ENCODE data around the gene CYFIP2.

CYFIP2 gene

DNA sequence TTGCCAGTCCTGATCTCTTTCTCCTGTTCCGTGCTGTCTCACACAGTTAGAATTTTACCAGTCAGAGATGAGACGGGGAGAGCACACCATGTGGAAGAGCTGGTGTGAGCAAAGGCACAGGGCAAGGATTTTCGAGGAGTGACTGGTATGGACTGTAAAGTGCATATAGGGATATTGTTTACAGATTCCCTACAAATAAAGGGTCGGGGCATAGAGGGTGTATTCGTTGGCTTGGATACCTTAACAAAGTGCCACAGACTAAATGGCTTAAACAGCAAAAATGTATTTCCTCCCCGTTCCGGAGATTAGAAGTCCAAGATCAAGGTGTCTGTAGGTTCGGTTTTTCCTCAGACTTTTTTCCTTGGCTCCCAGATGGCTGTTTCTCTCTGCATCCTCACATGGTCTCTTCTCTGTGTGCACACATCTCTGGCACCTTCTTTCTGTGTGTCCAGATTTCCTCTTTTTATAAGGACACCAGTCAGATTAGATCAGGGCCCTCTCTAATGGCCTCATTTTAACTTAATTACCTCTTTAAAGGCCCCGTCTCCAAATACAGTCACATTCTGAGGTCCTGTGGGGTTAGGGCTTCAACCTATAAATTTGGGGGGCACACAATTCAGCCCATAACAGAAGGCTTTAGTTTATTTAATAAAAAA, 23.4 kb downstream of the CYFIP2 start:
- no peak for DNase-seq

DNA sequence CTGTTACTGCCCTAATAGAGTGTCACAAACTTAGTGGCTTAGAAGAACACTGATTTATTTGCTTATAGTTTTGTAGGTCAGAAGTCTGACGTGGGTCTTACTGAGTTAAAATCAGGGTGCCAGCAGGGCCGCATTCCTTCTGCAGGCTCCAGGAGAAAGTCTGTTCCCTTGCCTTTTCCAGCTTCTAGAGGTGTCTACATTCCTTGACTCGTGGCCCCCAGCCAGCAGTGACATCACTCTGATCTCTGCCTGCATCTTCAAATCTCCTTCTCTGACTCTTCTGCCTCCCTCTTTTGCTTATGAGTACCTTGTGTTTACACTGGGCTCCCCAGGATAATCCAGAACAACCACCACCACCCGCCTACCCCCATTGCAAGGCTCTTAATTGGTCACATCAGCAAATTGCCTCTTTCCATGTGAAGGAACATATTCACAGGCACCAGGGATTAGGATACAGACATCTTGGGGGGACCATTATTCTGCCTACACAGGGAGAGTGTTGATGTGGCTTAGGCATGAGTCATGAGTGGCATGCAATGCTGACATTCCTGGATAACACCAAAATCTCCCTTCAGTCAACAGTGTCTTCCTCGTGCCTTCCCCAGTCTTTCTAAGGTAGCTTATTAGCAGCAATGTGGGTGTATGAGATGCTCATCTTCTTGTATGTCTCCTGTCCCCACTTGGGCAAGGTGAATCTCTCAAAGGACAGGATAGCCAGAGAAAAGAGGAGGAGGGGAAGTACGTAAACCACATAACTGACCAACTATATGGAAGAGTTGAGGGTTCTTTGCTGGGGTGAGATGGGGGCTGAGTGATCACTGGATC, 24.4 kb downstream of the CYFIP2 start:
- DNase-seq, result no peak

DNA sequence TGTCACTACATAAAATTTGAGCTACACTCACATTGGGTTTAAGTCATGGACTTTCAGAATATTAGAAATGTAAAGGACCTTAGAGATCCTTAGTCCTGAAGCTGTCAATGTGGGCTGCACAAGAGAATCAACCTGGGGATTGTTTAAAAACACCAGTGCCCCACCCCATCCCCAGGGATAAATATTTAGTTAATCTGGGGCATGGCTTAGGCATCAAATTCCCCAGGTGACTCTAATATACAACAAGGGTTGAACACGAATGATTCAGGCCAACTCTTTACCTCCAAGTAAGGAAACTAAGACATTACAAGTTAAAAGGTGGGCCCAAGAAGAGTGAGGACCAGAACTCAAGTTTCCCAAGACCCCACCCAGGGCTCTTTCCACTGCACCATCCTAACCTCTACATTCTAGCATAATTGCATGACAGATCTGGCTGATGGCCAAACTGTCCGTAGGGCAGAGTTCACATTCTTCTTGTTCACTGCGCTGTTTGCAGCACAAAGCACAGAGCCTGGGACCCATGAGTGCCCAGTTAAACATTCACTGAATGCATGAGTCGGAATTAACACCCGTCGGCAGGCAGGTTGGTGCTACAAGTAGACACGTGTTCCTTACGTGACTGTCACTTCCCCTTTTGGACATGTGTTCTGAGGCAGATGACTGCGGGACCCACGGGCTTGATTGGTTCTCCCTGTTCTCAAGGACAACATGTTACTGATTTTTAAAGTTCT, 25.2 kb downstream of the CYFIP2 start:
- no peak for DNase-seq

DNA sequence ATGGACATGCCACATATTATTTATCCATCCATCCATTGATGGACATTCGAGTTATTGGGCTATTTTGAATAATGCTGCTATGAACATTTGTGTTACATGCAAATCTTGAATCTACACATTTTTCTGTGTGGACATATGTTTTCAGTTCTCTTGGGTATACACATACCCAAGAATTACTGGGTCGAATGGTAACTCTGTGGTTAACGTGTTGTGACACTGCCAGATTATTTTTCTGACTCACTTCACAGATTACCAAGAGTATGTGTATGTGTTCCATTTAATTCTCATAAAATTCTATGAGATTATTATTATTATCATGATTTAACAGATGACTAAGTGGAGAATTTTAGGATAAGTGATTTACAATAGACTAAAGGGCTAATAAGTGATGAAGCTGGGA, 26.7 kb downstream of the CYFIP2 start:
- DNase-seq, result no peak

DNA sequence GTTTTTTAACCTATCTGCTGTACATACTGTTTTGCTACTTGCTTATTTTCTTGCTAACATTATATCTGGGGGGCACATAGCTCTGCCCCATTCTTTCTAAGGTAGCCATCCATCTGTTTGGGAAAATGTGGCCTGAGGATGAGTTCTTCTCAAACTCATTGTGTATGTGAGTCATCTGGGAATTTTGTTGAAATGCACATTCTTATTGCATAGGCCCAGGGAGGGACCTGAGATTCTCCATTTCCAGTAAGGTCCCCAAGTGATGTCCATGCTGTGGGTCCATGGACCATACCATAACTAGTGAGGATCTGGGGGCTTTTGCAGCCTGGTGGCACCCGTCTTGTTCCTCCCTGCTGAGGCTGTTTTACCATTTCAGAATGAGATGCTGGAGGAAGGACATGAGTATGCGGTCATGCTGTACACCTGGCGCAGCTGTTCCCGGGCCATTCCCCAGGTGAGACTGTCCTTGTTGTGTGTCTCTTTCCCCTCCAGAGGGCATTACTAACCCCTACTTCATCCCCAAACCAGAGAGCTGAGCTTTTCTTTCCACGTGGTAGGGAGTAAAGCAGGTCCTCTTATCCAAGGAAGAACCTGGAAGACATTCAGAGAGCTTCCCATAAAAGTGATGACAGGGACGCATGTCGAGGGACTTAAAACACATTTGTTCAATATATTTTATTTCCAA, 28.6 kb downstream of the CYFIP2 start:
- no peak for DNase-seq

DNA sequence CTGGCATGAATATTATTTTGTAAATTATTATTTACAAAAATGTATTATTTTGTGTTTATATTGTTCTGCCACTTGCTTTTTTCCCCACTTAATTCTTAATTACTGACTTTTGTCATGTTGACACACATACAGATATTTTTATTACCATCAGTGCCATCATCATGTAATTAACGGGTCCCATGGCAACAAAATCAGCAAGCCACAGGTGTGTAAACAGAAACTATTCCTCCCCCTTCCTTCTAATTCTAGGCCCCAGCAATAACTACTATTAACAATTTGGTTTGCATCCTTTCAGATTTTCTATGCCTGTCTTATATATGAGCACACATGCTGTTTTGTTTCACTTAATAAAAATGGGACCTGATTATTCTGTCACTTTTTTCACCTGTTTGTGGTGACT, 29.3 kb downstream of the CYFIP2 start:
- no peak for DNase-seq

DNA sequence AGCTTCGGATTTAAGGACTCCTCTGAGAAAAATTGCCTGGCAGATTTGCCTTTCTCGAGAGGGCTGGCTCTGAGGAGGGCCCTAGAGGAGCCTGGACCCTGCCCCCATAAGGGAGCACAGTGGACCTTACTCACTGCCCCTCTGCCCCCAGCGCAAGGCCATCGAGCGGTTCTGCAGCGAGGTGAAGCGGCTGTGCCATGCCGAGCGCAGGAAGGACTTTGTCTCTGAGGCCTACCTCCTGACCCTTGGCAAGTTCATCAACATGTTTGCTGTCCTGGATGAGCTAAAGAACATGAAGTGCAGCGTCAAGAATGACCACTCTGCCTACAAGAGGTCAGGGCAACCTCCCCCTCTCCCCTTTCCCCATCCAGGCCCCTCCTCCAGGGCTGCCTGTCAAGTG, 34.6 kb downstream of the CYFIP2 start:
- no peak for DNase-seq

DNA sequence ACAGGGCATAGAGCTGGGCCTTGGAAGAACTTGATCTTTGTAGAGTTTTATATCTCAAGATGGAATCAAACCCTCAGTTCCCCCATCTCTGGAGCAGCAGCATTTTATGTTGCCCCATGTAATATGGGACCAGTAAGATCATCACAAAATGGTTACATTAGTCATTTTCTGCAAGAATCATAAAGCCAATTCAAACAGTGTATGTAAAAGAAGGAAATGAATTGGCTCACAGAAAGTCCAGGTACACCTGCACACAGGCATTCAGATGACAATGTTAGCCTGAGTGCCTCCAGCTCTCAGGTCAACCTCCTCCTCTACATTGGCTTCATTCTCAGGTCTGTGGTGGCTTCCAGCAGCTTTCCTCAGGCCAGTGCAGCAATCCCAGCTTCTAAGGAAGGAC, 35.1 kb downstream of the CYFIP2 start:
- no peak for DNase-seq

DNA sequence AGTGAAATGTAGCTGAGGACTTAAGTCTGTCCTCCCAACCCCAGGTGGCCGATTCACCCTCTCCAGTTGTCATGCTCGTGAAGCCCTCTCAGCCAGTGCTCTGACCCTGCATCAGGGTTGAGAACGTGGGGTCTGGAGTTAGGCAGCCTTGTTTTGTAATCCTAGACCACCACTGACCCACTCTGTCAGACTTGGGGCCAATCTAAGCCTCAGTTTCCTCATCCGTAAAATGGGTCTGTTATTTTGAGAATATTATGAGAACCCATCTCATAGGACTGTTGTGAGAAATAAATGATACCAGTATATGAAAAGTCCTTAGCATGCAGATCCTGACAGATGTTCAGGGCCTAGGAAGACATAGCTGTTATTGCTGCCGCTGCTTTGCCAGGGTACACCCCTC, 37.1 kb downstream of the CYFIP2 start:
- no peak for DNase-seq

DNA sequence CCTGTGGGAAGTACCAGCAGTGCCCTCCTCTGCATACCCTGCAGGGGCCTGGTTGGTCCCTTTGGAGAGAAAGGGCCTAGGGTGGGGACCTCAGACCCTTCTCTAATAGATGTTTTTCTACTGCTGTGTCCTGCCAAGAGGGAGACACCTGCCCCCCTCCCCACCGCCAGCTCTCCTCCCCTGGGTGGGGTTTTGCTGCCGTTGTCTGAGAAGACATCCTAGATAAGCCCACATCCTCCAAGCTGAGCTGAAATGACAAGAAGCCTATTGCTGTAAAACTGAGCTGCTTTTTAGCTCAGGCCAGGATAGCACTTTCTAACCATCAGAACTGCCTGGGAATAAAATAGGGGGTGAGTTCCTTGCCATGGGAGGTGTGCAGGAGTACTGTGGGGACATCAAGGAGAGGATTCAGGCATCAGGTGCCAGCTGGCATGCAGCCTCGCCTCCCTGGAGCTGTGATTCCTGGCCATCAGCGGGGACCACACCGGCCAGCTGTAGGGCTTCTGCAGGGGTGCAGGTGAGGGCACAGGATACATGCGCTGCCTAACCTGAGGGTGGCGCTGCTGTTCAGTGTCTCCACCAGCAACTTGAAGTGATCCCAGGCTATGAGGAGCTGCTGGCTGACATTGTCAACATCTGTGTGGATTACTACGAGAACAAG, 37.9 kb downstream of the CYFIP2 start:
- peak; percentile 61 for DNase-seq

DNA sequence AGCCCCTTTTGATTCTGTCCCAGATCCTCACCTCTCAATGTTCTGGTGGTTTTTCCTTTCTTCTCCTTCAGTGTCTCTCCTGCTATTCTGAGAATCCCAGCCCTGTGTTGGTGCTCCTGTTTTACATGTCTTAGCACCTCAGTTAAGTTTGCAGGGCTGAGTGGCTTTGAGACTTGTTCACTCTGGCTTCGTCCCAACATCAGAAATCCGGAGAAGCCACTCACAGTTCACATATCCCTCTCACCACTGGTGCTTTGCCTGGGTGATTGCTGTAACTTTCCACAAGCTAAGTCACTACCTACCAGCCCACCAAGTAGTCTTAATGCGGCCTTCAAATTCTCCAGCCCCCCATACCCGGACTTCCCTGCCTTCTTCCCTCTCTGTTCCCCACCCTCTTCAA, 40.2 kb downstream of the CYFIP2 start:
- DNase-seq, result no peak

DNA sequence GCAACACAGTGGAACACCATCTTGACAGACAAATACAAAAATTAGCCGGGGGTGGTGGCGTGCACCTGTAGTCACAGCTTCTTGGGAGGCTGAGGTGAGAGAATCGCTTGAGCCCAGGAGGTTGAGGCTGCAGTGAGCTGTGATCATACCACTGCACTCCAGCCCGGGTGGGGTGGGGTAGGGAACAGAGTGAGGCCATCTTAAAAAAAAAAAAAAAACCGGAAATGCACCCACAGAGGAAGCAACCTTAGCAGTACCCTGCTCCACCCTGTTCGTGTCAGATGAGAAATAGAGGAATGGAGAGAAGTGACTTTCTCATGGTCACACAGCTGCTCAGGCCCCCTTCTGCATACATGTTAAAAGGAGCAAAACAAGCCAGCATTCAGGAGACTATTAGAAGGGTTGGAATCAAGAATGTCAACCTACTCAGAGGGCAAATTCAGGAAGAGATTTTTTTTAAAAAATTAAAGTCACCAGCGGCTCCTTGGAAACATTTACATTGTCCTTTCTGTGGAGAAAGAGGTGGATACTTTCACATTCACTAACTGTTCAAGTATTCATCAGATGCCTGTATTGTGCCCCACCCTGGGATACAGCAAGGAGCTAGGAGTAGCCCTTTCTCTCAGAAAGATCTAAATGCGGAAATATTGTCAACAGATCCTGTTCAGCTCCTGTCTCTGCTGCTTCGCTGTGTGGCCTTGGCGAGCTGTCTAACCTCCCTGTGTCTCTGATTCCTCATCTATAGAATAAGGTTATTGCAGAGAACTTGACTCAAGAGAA, 41.0 kb downstream of the CYFIP2 start:
- DNase-seq, result peak; percentile 47

DNA sequence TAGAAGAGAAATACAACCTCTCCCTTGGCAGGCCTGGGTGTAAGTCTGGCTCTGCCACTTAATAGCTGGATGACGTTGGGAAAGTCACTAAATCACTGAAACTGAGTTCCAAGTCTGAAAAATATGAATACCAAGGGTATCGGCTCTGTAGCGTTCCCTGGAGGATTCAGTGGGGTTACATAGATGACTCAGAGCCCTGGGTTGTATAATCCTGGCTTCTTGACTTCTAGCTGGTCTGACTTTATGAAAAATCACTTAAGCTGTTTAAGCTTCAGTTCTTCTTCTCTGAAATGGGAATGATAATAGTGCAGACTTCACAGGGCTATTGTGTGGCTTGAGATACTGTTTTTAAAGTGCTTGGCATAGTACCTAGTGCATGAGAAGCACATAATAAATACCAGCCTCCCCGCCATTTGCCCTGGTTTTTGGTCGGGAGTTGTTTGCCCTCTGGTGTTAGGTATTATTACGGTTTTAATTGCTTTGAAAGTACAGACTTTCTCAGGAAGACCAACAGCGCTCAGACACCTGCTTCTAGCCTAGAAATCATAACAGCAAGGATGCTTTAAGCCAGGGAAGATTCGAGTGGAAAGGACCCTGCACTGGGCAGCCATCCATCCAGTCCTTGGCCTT, 43.0 kb downstream of the CYFIP2 start:
- DNase-seq, result no peak

DNA sequence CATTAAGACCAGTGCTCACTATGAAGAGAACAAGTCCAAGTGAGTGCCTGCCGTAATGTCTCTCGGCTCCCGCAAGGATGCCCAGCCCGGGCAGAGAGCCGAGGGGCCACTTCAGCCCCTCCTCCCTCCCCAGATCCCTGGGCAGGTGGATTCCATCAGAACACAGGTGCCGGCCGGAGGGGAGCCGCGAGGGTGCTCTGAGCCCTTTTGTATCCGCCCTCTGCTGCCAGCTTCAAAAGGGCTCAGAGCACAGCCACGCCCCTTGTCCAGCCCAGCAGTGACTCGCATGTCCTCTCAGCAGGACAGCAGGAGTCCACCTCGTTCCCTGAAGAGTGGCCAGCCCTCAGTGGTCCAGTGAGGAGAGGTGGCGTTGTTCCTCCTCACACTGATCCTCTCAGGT, 43.9 kb downstream of the CYFIP2 start:
- no peak for DNase-seq

DNA sequence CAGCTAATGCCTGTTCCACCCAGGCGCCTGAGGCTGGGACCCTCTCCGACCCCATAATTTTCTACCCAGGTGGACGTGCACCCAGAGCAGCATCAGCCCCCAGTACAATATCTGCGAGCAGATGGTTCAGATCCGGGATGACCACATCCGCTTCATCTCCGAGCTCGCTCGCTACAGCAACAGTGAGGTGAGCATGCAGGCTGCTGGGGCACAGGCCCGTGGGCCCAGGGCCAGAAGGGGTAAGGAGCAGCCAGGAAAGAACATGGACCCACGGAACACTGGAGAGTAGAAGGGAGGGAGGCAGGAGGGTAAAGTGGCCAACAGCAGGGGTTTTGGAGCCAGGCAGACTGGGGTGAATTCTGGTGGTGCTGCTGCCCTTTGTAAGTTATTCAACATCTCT, 45.7 kb downstream of the CYFIP2 start:
- no peak for DNase-seq

DNA sequence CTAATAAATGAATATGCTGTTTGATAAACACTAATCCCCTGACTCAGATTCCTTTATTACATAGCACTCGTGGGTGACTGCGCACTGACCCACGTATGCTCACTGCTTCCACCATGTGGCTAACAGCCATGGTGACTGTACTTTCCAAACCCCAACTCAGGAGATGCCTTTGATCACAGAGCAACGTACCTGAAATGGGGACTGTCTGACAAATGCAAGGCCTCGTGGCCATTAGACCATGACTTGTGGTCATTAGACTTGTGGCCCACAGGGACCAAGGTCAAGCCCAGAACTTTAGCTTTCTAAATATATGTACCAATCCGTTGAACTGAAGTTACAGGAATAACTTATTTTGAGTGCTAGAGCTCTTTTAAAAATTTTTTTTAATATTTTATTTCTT, 46.6 kb downstream of the CYFIP2 start:
- DNase-seq, result peak; percentile 64

DNA sequence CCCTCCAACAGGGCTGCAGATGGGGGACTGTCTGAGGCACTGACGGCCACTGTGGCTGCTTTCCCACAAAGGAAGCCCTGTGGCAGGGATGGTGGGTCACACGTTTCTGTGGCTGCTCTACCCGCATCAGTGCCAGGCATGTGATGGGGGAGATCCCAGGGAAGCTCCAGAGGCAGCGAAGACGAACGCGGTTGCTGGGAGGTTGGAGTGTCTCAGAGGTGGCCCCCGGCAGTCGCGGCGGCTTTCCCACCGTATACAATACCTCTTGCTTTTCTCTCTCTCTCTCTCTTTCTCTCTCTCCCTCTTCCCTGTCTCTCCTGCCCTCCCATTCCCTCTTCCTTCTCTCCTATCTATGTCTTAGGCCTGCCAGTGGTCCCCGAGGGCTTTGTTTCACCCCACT, 56.7 kb downstream of the CYFIP2 start:
- DNase-seq, result no peak

DNA sequence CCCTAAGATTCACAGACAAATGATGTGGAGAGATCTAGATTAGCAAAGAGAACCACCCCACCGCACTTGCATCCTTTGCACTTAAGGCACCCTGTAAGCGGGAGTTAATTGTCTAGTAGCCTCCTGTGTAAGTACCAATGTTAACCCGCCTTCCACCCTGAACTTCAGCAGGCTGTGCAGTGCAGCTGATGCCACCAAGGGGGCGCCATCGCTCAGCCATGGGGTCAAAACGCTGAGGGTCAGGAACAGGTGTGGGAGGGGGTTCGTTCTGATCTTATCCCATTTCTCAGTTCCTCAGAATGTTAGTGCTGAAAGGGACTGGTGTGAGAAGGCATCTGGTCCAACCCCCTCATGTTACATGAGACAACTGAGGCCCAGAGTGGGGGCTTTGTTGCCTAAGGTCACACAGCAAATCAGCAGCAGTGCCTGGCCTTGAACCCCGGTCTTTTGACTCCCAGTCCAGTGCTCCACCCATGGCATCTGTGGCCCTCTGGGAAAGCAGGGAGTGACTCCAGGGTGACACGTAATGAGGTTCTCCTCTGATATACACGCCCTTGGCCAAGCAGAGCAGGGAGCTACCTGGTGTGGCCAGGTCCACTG, 57.3 kb downstream of the CYFIP2 start:
- no peak for DNase-seq

DNA sequence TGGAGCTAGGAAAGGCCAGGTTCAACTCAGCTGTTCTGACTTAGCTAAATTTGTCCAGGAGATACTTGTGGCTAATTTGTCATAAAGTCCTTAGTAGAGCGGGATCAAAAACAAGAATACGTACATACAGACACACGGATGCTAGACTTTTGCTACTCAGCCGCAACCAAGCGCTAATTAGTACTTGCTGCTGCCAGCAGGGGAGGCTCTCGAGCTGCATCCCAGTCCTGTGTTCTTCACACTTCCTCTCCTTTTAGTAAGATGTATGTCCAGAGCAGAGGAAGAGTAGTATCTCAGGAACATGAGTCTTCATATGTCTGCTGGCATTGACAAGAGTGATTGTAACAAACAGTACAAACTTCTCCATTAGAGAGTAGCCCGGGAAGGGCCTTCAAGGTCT, 58.3 kb downstream of the CYFIP2 start:
- DNase-seq, result no peak

DNA sequence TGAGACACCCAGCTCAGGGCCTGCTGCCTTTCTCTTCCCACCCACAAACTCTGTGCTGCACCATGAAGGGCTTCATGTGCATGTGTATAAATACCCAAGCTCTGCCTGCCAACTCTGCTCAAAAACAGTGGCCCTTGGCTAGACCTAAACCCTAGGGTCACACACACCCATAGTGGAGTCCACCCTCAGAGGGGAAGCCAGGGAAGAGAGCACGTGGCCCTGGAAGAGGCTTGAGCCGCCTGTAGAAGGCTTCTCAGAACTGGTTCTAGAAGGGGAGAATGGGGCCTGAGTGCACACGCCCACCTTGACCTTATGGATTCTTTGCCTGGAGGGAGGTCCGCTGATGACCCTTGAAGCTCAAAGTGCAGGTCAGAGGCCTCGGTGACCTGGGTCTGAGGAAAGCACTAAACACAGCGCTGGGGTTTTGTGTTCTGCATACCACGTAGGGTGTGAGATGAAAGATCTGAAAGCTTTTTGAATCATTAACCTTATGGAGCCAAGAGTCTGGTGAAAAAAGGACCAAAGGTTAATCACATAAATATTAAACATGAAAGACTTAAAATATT, 60.6 kb downstream of the CYFIP2 start:
- DNase-seq, result no peak

DNA sequence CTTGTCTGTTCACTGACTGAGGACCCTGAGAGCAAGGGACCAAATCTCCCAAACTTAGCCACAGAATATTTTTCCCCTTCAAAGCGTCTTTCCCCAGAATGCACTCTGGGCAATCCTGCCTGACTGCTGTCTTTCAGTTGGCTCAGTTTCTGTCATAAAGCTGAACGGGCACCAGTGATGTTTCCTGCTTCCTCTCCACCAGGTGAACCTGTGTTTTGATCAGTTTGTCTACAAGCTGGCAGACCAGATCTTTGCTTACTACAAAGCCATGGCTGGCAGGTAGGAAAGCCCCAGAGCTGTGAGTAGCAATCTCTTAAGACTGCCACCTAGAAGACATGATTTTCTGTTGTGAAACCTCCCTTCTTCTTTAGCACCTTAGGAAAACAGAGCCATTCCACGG, 61.8 kb downstream of the CYFIP2 start:
- no peak for DNase-seq

Data from activated T-cell treated with anti-CD3 and anti-CD28 coated beads, Interleukin-2, amount 50 U/mL, for 1 hour (primary cell).